PFSK-1 (cell line): ENCODE measurements around the gene OST4.

Source experiments
- FOXP2 ChIP-seq: optimal IDR thresholded peaks from 2 replicates; pipeline ENCODE3; 2011; ENCODE audit warnings: borderline replicate concordance, control low read depth, inconsistent platforms; ENCODE audit not compliant: insufficient read depth; ENCODE audit errors: extremely low read length, extremely low read depth
- POLR2AphosphoS5 ChIP-seq: IDR thresholded peaks from 2 replicates; pipeline ENCODE4 v1.6.1; 2012; ENCODE audit warnings: low read depth, mild to moderate bottlenecking, control low read depth, low read length, moderate library complexity
- REST ChIP-seq, 2 experiments: IDR thresholded peaks; 2 replicates each; pipeline versions ENCODE4 v1.6.1 to v1.8.0; 2011 to 2012; ENCODE audit warnings: low read depth in 2 of 2, low read length in 2 of 2, control low read depth in 1 of 2, inconsistent platforms in 1 of 2, mild to moderate bottlenecking in 1 of 2, moderate library complexity in 1 of 2; ENCODE audit not compliant: insufficient read depth in 1 of 2
- SIN3A ChIP-seq: IDR thresholded peaks from 2 replicates; pipeline ENCODE4 v1.6.1; 2012; ENCODE audit warnings: mild to moderate bottlenecking, low read length, moderate library complexity, borderline replicate concordance; ENCODE audit not compliant: insufficient read depth
- TAF1 ChIP-seq: IDR thresholded peaks from 2 replicates; pipeline ENCODE4 v1.6.1; 2012; ENCODE audit warnings: low read length, control low read depth, borderline replicate concordance; ENCODE audit not compliant: insufficient read depth

- TF ChIP-seq POLR2AphosphoS5 (no peak), REST (IDR thresholded peaks at IDR 0.05; ENCODE audit: insufficient read depth in 1 of 2, low read depth in 2 of 2, low read length in 2 of 2) (no peak), TAF1 (no peak), SIN3A (no peak), FOXP2 (no peak)
Measured at GRCh38 chr2:27105981-27106380, 34.5 kb upstream of the OST4 start.
